Activated T-helper 17 cell treated with anti-CD3 and anti-CD28 coated beads, Interleukin-2, amount 50 U/mL, for 72 hours (primary cell): ENCODE results near the gene WDR93. TPM values are rescaled to one million over a fixed set of nuclear protein-coding genes. Genes with fewer than 3 reads are reported as not detected.
"Not testable (repeated sequence)": the region's sequence is repeated elsewhere in the genome, so short reads cannot be mapped to it uniquely, and the experiment has no call there.

Experiments used
- ATAC-seq: fragments of 150-1000 bp; cut with Tn5 transposase; replicated peaks from 2 replicates; pipeline ENCODE4 v1.10.0; 2021; ENCODE audit warnings: mild to moderate bottlenecking, moderate library complexity
- H3K27ac Mint-ChIP-seq: one replicate; pipeline ENCODE4 v1.8.0; 2022; ENCODE audit warnings: mixed read lengths
- H3K27me3 Mint-ChIP-seq: one replicate; pipeline ENCODE4 v1.8.0; 2022; ENCODE audit warnings: mixed read lengths
- H3K36me3 Mint-ChIP-seq: one replicate; pipeline ENCODE4 v1.8.0; 2022; ENCODE audit warnings: low read depth, mild to moderate bottlenecking, mixed read lengths
- H3K4me1 Mint-ChIP-seq: one replicate; pipeline ENCODE4 v1.8.0; 2022; ENCODE audit warnings: mixed read lengths
- H3K4me3 Mint-ChIP-seq: one replicate; pipeline ENCODE4 v1.8.0; 2022; ENCODE audit warnings: mild to moderate bottlenecking, mixed read lengths
- H3K9me3 Mint-ChIP-seq: one replicate; pipeline ENCODE4 v1.8.0; 2022; ENCODE audit warnings: mixed read lengths
- total RNA-seq, 2 donors: library from RNA; stranded (reverse); gene quantifications; one replicate each; pipeline ENCODE4 v1.2.3, GENCODE V29; 2022

Gene WDR93
- total RNA-seq, 2 donors from 2014 or later: 0.19 TPM; not detected in 1

DNA sequence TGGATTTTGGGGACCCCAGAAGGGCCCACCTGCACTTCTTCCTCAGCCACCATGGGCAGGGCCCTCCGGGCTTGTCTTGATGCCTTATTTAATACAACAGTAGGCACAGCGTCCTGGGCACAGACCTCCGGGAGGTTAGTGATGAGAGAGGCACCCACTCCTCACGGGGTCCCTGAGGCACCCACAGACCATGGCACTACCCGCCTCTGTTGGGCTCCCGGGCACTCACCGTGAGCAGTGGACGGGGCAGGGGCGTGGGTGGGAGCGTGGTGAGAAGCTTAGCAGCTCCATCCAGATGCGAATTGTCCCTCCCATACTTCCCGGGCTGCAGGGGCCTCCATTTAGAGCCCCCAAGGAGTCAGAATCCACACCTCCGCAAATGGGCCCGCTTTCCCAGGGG is 85.2 kb downstream of the WDR93 start:
- H3K4me1 Mint-ChIP-seq: peaks cover 5% of the 10 kb centered on the region
- no peaks in the 10 kb centered on the region for H3K36me3 Mint-ChIP-seq
- no peak for ATAC-seq
- H3K9me3 Mint-ChIP-seq: no peaks in the 10 kb centered on the region
- no peak overlapping the region for H3K4me3 Mint-ChIP-seq
- H3K27ac Mint-ChIP-seq: no peak overlapping the region
- H3K27me3 Mint-ChIP-seq: peaks cover 10% of the 10 kb centered on the region

- Mint-ChIP-seq H3K36me3 (no peaks in the 10 kb centered on the region), H3K4me3 (peak within 1 kb of the TSS; percentile 23), H3K27ac (no peak within 1 kb of the TSS), H3K9me3 (no peaks in the 10 kb centered on the region), H3K27me3 (peaks cover 10% of the 10 kb centered on the region), H3K4me1 (peaks cover 11% of the 10 kb centered on the region)
- ATAC-seq: peak; percentile 49
Observed at GRCh38 chr15:89776274-89777072, 85.9 kb downstream of the WDR93 start, which contains the start of gene MESP2. Gene MESP2 (plus strand): TSS chr15:89776332. CDS start chr15:89776358, 26 bp downstream.

GRCh38 chr15:89777073-89777751 is 86.6 kb downstream of the WDR93 start:
- Mint-ChIP-seq H3K4me1 (peaks cover 14% of the 10 kb centered on the region), H3K27me3 (peaks cover 10% of the 10 kb centered on the region), H3K27ac (no peak overlapping the region), H3K9me3 (no peaks in the 10 kb centered on the region), H3K4me3 (no peak overlapping the region), H3K36me3 (no peaks in the 10 kb centered on the region)
- ATAC-seq: no peak

GRCh38 chr15:89777782-89778380 is 87.3 kb downstream of the WDR93 start:
- peaks cover 10% of the 10 kb centered on the region for H3K27me3 Mint-ChIP-seq
- no peak overlapping the region for H3K4me3 Mint-ChIP-seq
- no peaks in the 10 kb centered on the region for H3K36me3 Mint-ChIP-seq
- H3K4me1 Mint-ChIP-seq: peaks cover 15% of the 10 kb centered on the region
- H3K9me3 Mint-ChIP-seq: no peaks in the 10 kb centered on the region
- no peak for ATAC-seq
- no peak overlapping the region for H3K27ac Mint-ChIP-seq

GRCh38 chr15:89778861-89779260 is 88.2 kb downstream of the WDR93 start:
- Mint-ChIP-seq H3K4me1 (peaks cover 15% of the 10 kb centered on the region), H3K27ac (no peak overlapping the region), H3K36me3 (no peaks in the 10 kb centered on the region), H3K27me3 (peaks cover 10% of the 10 kb centered on the region), H3K9me3 (no peaks in the 10 kb centered on the region), H3K4me3 (no peak overlapping the region)
- ATAC-seq: no peak

GRCh38 chr15:89780601-89781000 is 90.0 kb downstream of the WDR93 start:
- peak overlapping the region; percentile 51 for H3K27ac Mint-ChIP-seq
- H3K27me3 Mint-ChIP-seq: peaks cover 10% of the 10 kb centered on the region
- no peak for ATAC-seq
- peak overlapping the region; percentile 49 for H3K4me3 Mint-ChIP-seq
- H3K4me1 Mint-ChIP-seq: peaks cover 15% of the 10 kb centered on the region
- H3K36me3 Mint-ChIP-seq: no peaks in the 10 kb centered on the region
- H3K9me3 Mint-ChIP-seq: no peaks in the 10 kb centered on the region

DNA sequence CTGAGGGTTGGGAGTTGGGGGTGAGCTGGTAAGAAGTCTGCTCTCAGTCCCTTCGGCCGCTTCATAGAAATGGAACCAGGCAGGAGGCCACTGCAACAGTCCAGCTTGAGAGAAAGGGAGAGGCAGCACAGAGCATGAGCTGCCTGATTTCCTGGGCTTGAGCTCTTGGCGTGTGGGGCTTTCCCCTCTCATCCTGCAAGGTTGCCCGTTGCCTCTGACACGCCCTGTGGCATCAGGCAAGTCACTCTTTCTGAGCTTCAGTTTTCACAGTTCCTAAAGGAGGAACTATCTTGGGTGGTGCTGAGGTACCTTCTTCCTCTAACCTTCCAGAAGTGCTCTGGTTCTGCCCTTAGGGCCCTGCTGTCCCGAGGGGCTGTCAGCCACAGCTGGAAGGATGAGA is 90.4 kb downstream of the WDR93 start:
- H3K36me3 Mint-ChIP-seq: no peaks in the 10 kb centered on the region
- H3K9me3 Mint-ChIP-seq: no peaks in the 10 kb centered on the region
- H3K27me3 Mint-ChIP-seq: peaks cover 10% of the 10 kb centered on the region
- ATAC-seq: peak; percentile 81
- peak overlapping the region; percentile 49 for H3K4me3 Mint-ChIP-seq
- H3K4me1 Mint-ChIP-seq: peaks cover 15% of the 10 kb centered on the region
- peak overlapping the region; percentile 51 for H3K27ac Mint-ChIP-seq

GRCh38 chr15:89781891-89782618 is 91.4 kb downstream of the WDR93 start:
- H3K27ac Mint-ChIP-seq: peak overlapping the region; percentile 51
- H3K36me3 Mint-ChIP-seq: no peaks in the 10 kb centered on the region

DNA sequence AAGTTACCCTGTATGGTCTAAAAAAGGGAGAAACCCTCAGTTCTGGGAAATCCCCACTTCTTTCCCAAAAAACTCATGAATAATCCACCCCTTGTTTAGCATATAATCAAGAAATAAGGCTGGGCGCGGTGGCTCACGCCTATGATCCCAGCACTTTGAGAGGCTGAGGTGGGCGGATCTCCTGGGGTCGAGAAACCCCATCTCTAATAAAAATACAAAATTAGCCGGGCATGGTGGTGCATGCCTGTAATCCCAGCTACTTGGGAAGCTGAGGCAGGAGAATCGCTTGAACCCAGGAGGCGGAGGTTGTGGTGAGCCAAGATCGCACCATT is 92.0 kb downstream of the WDR93 start:
- H3K27ac Mint-ChIP-seq, H3K4me3 Mint-ChIP-seq, H3K36me3 Mint-ChIP-seq, H3K27me3 Mint-ChIP-seq, H3K9me3 Mint-ChIP-seq, ATAC-seq: not testable (repeated sequence)
- H3K4me1 Mint-ChIP-seq: peaks cover 15% of the 10 kb centered on the region

More at GRCh38 chr15:89781891-89782618, 91.4 kb downstream of the WDR93 start:
- Mint-ChIP-seq H3K9me3 (no peaks in the 10 kb centered on the region), H3K4me1 (peaks cover 15% of the 10 kb centered on the region), H3K4me3 (peak overlapping the region; percentile 49), H3K27me3 (peaks cover 10% of the 10 kb centered on the region)
- peak; percentile 78 for ATAC-seq

- H3K27me3 Mint-ChIP-seq: peaks cover 1% of the 10 kb centered on the region
- ATAC-seq: no peak
- H3K4me3 Mint-ChIP-seq: no peak overlapping the region
- peaks cover 15% of the 10 kb centered on the region for H3K4me1 Mint-ChIP-seq
- no peak overlapping the region for H3K27ac Mint-ChIP-seq
- H3K9me3 Mint-ChIP-seq: no peaks in the 10 kb centered on the region
- no peaks in the 10 kb centered on the region for H3K36me3 Mint-ChIP-seq
Observed at GRCh38 chr15:89783111-89783860, 92.7 kb downstream of the WDR93 start.

- H3K27me3 Mint-ChIP-seq: no peaks in the 10 kb centered on the region
- H3K36me3 Mint-ChIP-seq: no peaks in the 10 kb centered on the region
- no peak for ATAC-seq
- H3K4me1 Mint-ChIP-seq: peaks cover 15% of the 10 kb centered on the region
- H3K9me3 Mint-ChIP-seq: no peaks in the 10 kb centered on the region
- no peak overlapping the region for H3K27ac Mint-ChIP-seq
- no peak overlapping the region for H3K4me3 Mint-ChIP-seq
Observed at GRCh38 chr15:89783861-89784685, 93.5 kb downstream of the WDR93 start.

DNA sequence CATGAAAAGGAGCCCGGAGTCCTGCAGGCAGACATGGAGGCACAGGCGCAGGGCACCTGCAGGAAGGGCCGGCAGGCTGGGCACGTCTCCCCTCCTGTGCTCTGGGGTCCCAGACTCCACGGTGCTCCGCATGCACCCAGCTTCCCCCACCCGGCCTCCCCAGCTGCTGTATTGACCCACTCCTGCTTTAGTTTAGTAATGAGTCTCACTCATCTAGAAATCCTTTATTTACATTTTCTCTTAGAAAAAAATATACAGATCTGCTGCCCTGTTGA is 94.0 kb downstream of the WDR93 start:
- H3K27me3 Mint-ChIP-seq: no peaks in the 10 kb centered on the region
- ATAC-seq: no peak
- no peaks in the 10 kb centered on the region for H3K36me3 Mint-ChIP-seq
- no peak overlapping the region for H3K4me3 Mint-ChIP-seq
- no peak overlapping the region for H3K27ac Mint-ChIP-seq
- H3K9me3 Mint-ChIP-seq: no peaks in the 10 kb centered on the region
- H3K4me1 Mint-ChIP-seq: peaks cover 15% of the 10 kb centered on the region

DNA sequence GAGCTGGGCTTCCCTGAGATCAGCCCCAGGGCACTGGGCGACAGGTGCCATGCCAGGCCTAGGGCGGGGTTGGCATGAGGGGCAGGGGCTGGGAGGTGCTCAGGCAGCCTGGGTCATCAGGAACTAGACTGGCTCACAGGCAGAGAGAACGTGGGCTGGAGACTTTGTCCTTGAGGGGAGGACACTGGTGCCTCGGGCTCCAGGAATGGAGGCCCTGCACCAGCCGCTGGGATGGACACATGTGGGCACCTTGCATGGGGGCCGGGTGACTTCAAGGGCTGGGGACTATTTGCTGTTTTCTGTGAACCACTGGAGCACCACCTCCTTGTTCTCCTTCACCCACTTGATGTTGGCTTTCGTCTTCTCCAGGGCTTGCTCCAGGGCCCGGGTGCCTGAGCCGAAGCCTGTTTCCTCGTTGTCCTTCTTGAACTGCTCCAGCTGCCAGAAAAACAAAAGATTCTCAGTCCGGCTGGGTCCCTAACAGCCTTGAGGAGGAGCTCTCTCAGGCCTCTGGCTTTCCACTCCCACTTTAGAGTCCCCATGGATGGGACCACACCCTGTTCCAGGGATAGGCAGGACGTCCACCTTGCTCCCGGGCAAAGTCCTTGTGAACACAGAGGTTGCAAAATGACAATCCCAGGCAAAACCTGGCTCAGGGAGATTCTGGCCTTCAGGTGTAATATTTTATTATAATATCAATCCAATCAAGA is 94.6 kb downstream of the WDR93 start:
- no peaks in the 10 kb centered on the region for H3K36me3 Mint-ChIP-seq
- no peak overlapping the region for H3K4me3 Mint-ChIP-seq
- no peaks in the 10 kb centered on the region for H3K9me3 Mint-ChIP-seq
- H3K27ac Mint-ChIP-seq: no peak overlapping the region
- no peak for ATAC-seq
- peaks cover 1% of the 10 kb centered on the region for H3K27me3 Mint-ChIP-seq
- peaks cover 15% of the 10 kb centered on the region for H3K4me1 Mint-ChIP-seq
